ENCODE results near the gene MBD5. TPM values are rescaled to one million over a fixed set of nuclear protein-coding genes. Genes with fewer than 3 reads are reported as not detected.
A peak's percentile ranks its signal among the peaks of the same experiment; 100 is the strongest.

The MBD5 gene
- total and polyA plus RNA-seq, 4 experiments from 2014 or later, result 3.1 to 64.5 (median 33.9) TPM

DNA sequence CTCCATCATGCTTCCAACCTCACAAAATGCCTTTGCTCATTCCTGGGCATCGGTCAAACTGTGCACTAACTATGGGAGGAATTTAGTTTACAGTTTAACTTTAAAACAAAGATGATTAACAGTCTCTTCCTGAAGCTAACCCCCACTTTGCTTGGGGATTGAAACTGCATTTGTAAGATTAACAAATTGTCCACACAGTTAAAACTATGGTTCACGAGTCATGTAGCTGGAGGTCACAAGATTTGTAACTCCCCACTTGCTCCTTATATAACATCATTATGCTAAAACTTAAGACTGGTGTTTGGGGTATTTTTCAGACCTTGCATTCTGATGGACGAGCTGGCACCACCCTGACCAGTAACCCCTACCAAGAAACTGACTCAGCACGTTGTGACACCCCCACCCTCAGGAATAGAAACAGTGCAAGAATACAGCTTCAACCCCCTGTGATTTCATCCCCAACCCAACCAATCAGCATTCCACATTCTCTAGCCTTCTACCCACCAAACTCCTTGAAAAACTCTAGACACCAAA, 252.3 kb downstream of the MBD5 start:
- Histone ChIP-seq H3K9me3 (ENCODE audit: control insufficient read depth in 1 of 2, low read length in 2 of 2) (no peaks in the 10 kb centered on the region), H3K36me3 (ENCODE audit: insufficient read depth, low read length) (no peaks in the 10 kb centered on the region), H3K4me3 (ENCODE audit: low read length in 2 of 2) (no peak overlapping the region), H3K27ac (ENCODE audit: low read depth, low read length) (no peak overlapping the region), H3K4me1 (ENCODE audit: insufficient read depth, low read length) (no peaks in the 10 kb centered on the region), H3K27me3 (ENCODE audit: insufficient read depth, low read length) (no peaks in the 10 kb centered on the region)
- Mint-ChIP-seq H3K36me3 (peaks cover 7 to 39% of the 10 kb centered on the region in 2 donors), H3K27ac (peak overlapping the region in 2 of 7 donors; percentile 2 to 10), H3K27me3 (no peaks in the 10 kb centered on the region), H3K9me3 (no peaks in the 10 kb centered on the region), H3K4me1 (no peaks in the 10 kb centered on the region), H3K4me3 (no peak overlapping the region)
- DNase-seq, result no peak
- intact Hi-C loops (cut with micrococcal nuclease), result no loop called here
- ChIA-PET CTCF (ENCODE audit: partially characterized antibody) (no interaction called here), POLR2A (ENCODE audit: partially characterized antibody) (no interaction called here)

GRCh38 chr2:148279216-148279615, 258.3 kb downstream of the MBD5 start:
- peaks cover 0 to 3% (median under 1%) of the 10 kb centered on the region in 4 donors for H3K4me1 Mint-ChIP-seq

DNA sequence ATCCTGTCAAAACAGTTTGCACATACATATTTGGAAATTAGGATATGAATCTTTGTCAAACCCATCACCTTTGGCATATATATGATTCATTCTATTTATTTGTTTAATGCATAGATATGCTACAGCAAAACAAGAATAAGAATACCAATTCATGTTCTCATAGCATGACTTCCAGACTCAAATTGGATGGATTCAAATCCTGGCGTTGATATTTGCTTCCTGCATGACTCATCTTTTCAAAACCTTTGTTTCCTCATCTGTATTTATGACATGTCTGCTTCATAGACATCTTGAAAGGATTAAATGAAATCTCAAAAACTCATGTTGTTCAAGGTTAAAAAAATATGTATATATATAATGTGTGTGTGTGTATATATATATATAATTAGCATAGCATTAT, 261.3 kb downstream of the MBD5 start:
- peaks cover 7 to 28% of the 10 kb centered on the region in 2 donors for H3K36me3 Mint-ChIP-seq
- CTCF ChIA-PET (ENCODE audit: partially characterized antibody), result no interaction called here

More at GRCh38 chr2:148279216-148279615, 258.3 kb downstream of the MBD5 start:
- no peaks in the 10 kb centered on the region for H3K4me1 ChIP-seq (ENCODE audit: insufficient read depth, low read length)
- Mint-ChIP-seq H3K27me3 (no peaks in the 10 kb centered on the region), H3K4me3 (no peak overlapping the region), H3K9me3 (no peaks in the 10 kb centered on the region), H3K27ac (no peak overlapping the region), H3K36me3 (peaks cover 3 to 24% of the 10 kb centered on the region in 2 donors)
- no peak overlapping the region for H3K27ac ChIP-seq (ENCODE audit: low read depth, low read length)
- no peak for DNase-seq
- CTCF ChIA-PET (ENCODE audit: partially characterized antibody), result interaction anchor here (0.6 kb wide), 1 partner anchor 33 kb away, joined by 3 read pairs; no protein-coding TSS in a partner anchor
- H3K9me3 ChIP-seq (ENCODE audit: control insufficient read depth in 1 of 2, low read length in 2 of 2), result no peaks in the 10 kb centered on the region
- POLR2A ChIA-PET (ENCODE audit: partially characterized antibody), result no interaction called here
- no peaks in the 10 kb centered on the region for H3K36me3 ChIP-seq (ENCODE audit: insufficient read depth, low read length)
- intact Hi-C loops (cut with micrococcal nuclease), result no loop called here
- no peaks in the 10 kb centered on the region for H3K27me3 ChIP-seq (ENCODE audit: insufficient read depth, low read length)
- no peak overlapping the region for H3K4me3 ChIP-seq (ENCODE audit: low read length in 2 of 2)

GRCh38 chr2:148292431-148292830, 271.5 kb downstream of the MBD5 start:
- peaks cover 15 to 33% of the 10 kb centered on the region in 2 donors for H3K36me3 Mint-ChIP-seq
- H3K9me3 Mint-ChIP-seq, result peaks cover 0 to 4% (median 0%) of the 10 kb centered on the region in 8 donors
- no peaks in the 10 kb centered on the region for H3K27me3 Mint-ChIP-seq
- H3K27ac Mint-ChIP-seq, result no peak overlapping the region
- no peaks in the 10 kb centered on the region for H3K4me1 ChIP-seq (ENCODE audit: insufficient read depth, low read length)
- POLR2A ChIA-PET (ENCODE audit: partially characterized antibody), result no interaction called here
- H3K4me3 ChIP-seq (ENCODE audit: low read length in 2 of 2), result no peak overlapping the region
- H3K4me3 Mint-ChIP-seq, result no peak overlapping the region
- H3K36me3 ChIP-seq (ENCODE audit: insufficient read depth, low read length), result no peaks in the 10 kb centered on the region
- no peak for DNase-seq
- H3K27me3 ChIP-seq (ENCODE audit: insufficient read depth, low read length), result no peaks in the 10 kb centered on the region
- intact Hi-C loops (cut with micrococcal nuclease), result no loop called here
- no peak overlapping the region for H3K27ac ChIP-seq (ENCODE audit: low read depth, low read length)
- peaks cover 0 to 5% (median 2%) of the 10 kb centered on the region in 4 donors for H3K4me1 Mint-ChIP-seq
- no peaks in the 10 kb centered on the region for H3K9me3 ChIP-seq (ENCODE audit: control insufficient read depth in 1 of 2, low read length in 2 of 2)
- CTCF ChIA-PET (ENCODE audit: partially characterized antibody), result no interaction called here

More for the DNA sequence above, 261.3 kb downstream of the MBD5 start:
- intact Hi-C loops (cut with micrococcal nuclease), result no loop called here
- no peaks in the 10 kb centered on the region for H3K4me1 ChIP-seq (ENCODE audit: insufficient read depth, low read length)
- no peak overlapping the region for H3K27ac Mint-ChIP-seq
- H3K36me3 ChIP-seq (ENCODE audit: insufficient read depth, low read length), result no peaks in the 10 kb centered on the region
- POLR2A ChIA-PET (ENCODE audit: partially characterized antibody), result no interaction called here
- no peak overlapping the region for H3K4me3 ChIP-seq (ENCODE audit: low read length in 2 of 2)
- peaks cover 0 to 3% (median under 1%) of the 10 kb centered on the region in 4 donors for H3K4me1 Mint-ChIP-seq
- no peak for DNase-seq
- H3K4me3 Mint-ChIP-seq, result no peak overlapping the region
- no peaks in the 10 kb centered on the region for H3K9me3 ChIP-seq (ENCODE audit: control insufficient read depth in 1 of 2, low read length in 2 of 2)
- H3K9me3 Mint-ChIP-seq, result peaks cover 0 to 3% (median 0%) of the 10 kb centered on the region in 8 donors
- H3K27me3 Mint-ChIP-seq, result no peaks in the 10 kb centered on the region
- H3K27me3 ChIP-seq (ENCODE audit: insufficient read depth, low read length), result no peaks in the 10 kb centered on the region
- no peak overlapping the region for H3K27ac ChIP-seq (ENCODE audit: low read depth, low read length)

GRCh38 chr2:148298196-148298595, 277.3 kb downstream of the MBD5 start:
- Histone ChIP-seq H3K27me3 (ENCODE audit: insufficient read depth, low read length) (no peaks in the 10 kb centered on the region), H3K36me3 (ENCODE audit: insufficient read depth, low read length) (no peaks in the 10 kb centered on the region), H3K9me3 (ENCODE audit: control insufficient read depth in 1 of 2, low read length in 2 of 2) (no peaks in the 10 kb centered on the region), H3K27ac (ENCODE audit: low read depth, low read length) (no peak overlapping the region), H3K4me3 (ENCODE audit: low read length in 2 of 2) (no peak overlapping the region), H3K4me1 (ENCODE audit: insufficient read depth, low read length) (no peaks in the 10 kb centered on the region)
- POLR2A ChIA-PET (ENCODE audit: partially characterized antibody), result no interaction called here
- Mint-ChIP-seq H3K4me3 (no peak overlapping the region), H3K4me1 (peaks cover 0 to 5% (median 2%) of the 10 kb centered on the region in 4 donors), H3K27ac (no peak overlapping the region), H3K9me3 (no peaks in the 10 kb centered on the region), H3K36me3 (peaks cover 18 to 40% of the 10 kb centered on the region in 2 donors), H3K27me3 (no peaks in the 10 kb centered on the region)
- no peak for DNase-seq
- CTCF ChIA-PET (ENCODE audit: partially characterized antibody), result no interaction called here
- intact Hi-C loops (cut with micrococcal nuclease), result no loop called here

- Histone ChIP-seq H3K4me3 (ENCODE audit: low read length in 2 of 2) (no peak overlapping the region), H3K36me3 (ENCODE audit: insufficient read depth, low read length) (no peaks in the 10 kb centered on the region), H3K4me1 (ENCODE audit: insufficient read depth, low read length) (no peaks in the 10 kb centered on the region), H3K27me3 (ENCODE audit: insufficient read depth, low read length) (no peaks in the 10 kb centered on the region), H3K27ac (ENCODE audit: low read depth, low read length) (no peak overlapping the region), H3K9me3 (ENCODE audit: control insufficient read depth in 1 of 2, low read length in 2 of 2) (no peaks in the 10 kb centered on the region)
- no peaks in the 10 kb centered on the region for H3K9me3 Mint-ChIP-seq
- H3K4me1 Mint-ChIP-seq, result peaks cover 0 to 5% (median 2%) of the 10 kb centered on the region in 4 donors
- peaks cover 15 to 36% of the 10 kb centered on the region in 2 donors for H3K36me3 Mint-ChIP-seq
- H3K4me3 Mint-ChIP-seq, result no peak overlapping the region
- ChIA-PET POLR2A (ENCODE audit: partially characterized antibody) (no interaction called here), CTCF (ENCODE audit: partially characterized antibody) (no interaction called here)
- no peak overlapping the region for H3K27ac Mint-ChIP-seq
- intact Hi-C loops (cut with micrococcal nuclease), result no loop called here
- DNase-seq, result no peak
- no peaks in the 10 kb centered on the region for H3K27me3 Mint-ChIP-seq
These were observed 278.7 kb downstream of the MBD5 start for GRCh38 chr2:148299616-148300015.

DNA sequence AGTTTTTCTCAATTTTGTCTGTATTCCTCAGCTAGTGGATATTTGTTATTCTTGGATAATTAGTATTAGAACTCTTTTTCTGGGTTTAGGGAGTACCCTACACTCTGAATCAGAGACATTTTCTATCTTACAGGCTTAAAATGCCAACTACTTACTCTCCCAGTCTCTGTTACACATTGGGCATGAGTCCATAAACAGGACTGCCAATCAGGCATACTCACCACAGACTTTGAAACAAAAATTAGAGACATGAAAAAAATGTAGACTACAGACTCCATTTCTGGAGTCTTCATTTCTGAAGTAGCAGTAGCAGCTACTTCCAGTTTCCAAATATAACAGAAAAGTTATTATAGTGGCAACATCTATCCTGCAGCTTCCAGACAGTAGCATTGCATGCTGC, 279.7 kb downstream of the MBD5 start:
- intact Hi-C loops (cut with micrococcal nuclease), result no loop called here
- no peak overlapping the region for H3K27ac ChIP-seq (ENCODE audit: low read depth, low read length)
- H3K4me1 ChIP-seq (ENCODE audit: insufficient read depth, low read length), result no peaks in the 10 kb centered on the region
- no peak for DNase-seq
- no peaks in the 10 kb centered on the region for H3K9me3 Mint-ChIP-seq
- peaks cover 0 to 3% (median 0%) of the 10 kb centered on the region in 4 donors for H3K4me1 Mint-ChIP-seq
- H3K27ac Mint-ChIP-seq, result no peak overlapping the region
- no peak overlapping the region for H3K4me3 Mint-ChIP-seq
- no peaks in the 10 kb centered on the region for H3K36me3 ChIP-seq (ENCODE audit: insufficient read depth, low read length)
- peaks cover 12 to 30% of the 10 kb centered on the region in 2 donors for H3K36me3 Mint-ChIP-seq
- no peak overlapping the region for H3K4me3 ChIP-seq (ENCODE audit: low read length in 2 of 2)
- H3K27me3 Mint-ChIP-seq, result no peaks in the 10 kb centered on the region
- H3K9me3 ChIP-seq (ENCODE audit: control insufficient read depth in 1 of 2, low read length in 2 of 2), result no peaks in the 10 kb centered on the region
- ChIA-PET POLR2A (ENCODE audit: partially characterized antibody) (no interaction called here), CTCF (ENCODE audit: partially characterized antibody) (no interaction called here)
- H3K27me3 ChIP-seq (ENCODE audit: insufficient read depth, low read length), result no peaks in the 10 kb centered on the region
